ENCODE measurements around the gene PLA2G3. TPM values are rescaled to one million over a fixed set of nuclear protein-coding genes. Genes with fewer than 3 reads are reported as not detected.

Gene PLA2G3
- total RNA-seq, 2 donors from 2014 or later, result not detected

DNA sequence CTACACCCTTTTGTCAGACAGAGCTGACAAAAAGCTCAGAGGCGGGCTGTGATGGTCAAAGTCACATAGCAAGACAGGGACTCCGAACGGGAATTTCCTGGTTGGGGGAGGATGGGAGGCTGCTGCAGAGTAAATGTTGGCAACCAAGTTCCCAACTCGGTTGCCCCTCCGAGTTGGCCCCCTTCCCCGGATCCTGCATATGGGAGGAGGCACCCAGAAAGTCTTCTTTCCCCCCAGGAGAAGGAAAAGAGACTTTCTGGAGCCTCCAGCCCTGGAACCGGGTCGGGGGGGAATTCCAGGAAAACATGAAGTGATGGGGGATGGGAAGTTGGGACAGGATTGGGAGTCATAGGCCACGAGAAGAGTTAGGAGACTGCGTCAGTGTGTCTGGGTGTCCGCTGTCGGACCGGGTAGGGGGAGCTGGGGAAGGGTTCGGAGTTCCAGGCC is 33.6 kb downstream of the PLA2G3 start:
- TF ChIP-seq, protein P1, sequence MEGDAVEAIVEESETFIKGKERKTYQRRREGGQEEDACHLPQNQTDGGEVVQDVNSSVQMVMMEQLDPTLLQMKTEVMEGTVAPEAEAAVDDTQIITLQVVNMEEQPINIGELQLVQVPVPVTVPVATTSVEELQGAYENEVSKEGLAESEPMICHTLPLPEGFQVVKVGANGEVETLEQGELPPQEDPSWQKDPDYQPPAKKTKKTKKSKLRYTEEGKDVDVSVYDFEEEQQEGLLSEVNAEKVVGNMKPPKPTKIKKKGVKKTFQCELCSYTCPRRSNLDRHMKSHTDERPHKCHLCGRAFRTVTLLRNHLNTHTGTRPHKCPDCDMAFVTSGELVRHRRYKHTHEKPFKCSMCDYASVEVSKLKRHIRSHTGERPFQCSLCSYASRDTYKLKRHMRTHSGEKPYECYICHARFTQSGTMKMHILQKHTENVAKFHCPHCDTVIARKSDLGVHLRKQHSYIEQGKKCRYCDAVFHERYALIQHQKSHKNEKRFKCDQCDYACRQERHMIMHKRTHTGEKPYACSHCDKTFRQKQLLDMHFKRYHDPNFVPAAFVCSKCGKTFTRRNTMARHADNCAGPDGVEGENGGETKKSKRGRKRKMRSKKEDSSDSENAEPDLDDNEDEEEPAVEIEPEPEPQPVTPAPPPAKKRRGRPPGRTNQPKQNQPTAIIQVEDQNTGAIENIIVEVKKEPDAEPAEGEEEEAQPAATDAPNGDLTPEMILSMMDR (IDR thresholded peaks at IDR 0.05), result no peak
- no peak for TF ChIP-seq POLR2A (IDR thresholded peaks at IDR 0.05)
- WGBS, 2 donors, result 44 to 52% methylated on average over 14 of the region's 14 CpGs
- no peaks in the 10 kb centered on the region for H3K36me3 ChIP-seq (replicated peaks in 1 of 2; ENCODE audit: insufficient read depth in 1 of 2, low read depth in 2 of 2)
- ATAC-seq (peak; percentile 2), DNase-seq (peak in 1 of 4 donors; percentile 35)
- intact Hi-C loops (cut with DNase I), result no loop called here
- no peaks in the 10 kb centered on the region for H3K27me3 ChIP-seq
- peak overlapping the region; percentile 76 to 91 (median 78) for H3K27ac ChIP-seq
- H3K4me1 ChIP-seq, result peaks cover 23% of the 10 kb centered on the region
- peak overlapping the region in 1 of 2 donors; percentile 16 for H3K4me3 ChIP-seq
- no peaks in the 10 kb centered on the region for H3K9me3 ChIP-seq

DNA sequence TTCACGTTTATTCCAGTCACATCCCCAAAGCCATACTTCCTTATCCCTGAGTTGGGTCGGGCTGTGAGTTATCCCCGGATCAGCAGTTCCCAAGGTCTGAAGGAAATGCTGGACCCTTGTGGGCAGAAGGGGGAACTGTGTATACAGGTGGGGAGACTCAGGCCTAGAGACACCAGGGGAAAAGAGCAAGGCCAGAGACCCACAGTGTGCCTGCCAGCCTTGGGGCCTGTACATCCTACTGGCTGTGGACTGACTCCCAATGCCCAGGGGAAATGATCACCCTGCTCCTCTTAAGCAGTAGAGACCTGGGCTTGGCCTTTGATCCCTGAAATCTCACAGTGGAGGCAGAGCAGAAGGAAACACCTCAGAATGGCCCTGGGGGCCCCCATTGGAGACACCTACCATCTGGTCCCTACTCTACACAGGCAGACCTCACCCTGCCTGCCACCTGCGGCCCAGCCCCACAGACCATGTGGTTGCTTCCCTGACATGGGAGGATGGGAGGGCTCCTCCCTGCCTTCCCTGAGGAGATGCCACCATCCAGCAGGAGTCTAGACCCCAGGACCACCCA is 34.2 kb downstream of the PLA2G3 start:
- ATAC-seq (no peak), DNase-seq (no peak)
- Histone ChIP-seq H3K27ac (peak overlapping the region; percentile 46 to 91 (median 78)), H3K4me3 (no peak overlapping the region), H3K4me1 (peaks cover 23% of the 10 kb centered on the region), H3K36me3 (replicated peaks in 1 of 2; ENCODE audit: insufficient read depth in 1 of 2, low read depth in 2 of 2) (no peaks in the 10 kb centered on the region), H3K9me3 (no peaks in the 10 kb centered on the region), H3K27me3 (no peaks in the 10 kb centered on the region)
- WGBS, 2 donors, result 31 to 38% methylated on average over 3 to 4 of the region's 4 CpGs
- intact Hi-C loops (cut with DNase I), result no loop called here
- no peak for TF ChIP-seq POLR2A (IDR thresholded peaks at IDR 0.05)
- TF ChIP-seq, protein P1 (IDR thresholded peaks at IDR 0.05), result peak in 1 of 7 experiments; percentile 7

DNA sequence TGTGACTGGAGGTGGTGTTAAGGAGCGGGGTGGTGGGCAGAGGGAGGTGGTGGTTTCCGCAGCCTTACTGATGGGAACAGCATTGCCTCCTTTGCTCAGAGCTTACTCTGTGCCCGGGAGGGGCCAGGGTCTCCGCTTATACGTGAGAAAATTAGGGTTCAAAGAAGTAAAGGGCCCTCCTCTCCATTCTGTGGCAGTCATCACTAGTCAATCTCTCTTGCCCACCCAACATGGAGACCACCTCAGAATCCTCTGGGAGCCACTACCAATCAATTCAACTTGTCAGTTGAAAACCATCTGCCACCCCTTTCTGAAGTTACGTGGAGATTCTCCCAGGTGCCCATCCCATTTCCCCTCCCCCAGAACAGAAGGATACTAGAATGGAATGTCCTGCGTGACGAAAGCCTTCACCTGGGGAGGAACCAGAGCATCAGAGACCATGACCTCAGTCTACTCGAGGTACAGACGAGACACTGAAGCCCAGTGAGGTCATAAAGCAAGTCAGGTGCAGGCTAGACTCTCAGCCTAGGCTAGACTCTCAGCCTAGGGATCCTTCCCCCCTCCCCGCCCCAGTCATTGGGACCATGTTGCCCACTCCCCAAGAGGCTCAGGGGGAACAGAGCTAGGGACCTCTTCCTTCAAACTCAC is 34.9 kb downstream of the PLA2G3 start:
- H3K9me3 ChIP-seq, result no peaks in the 10 kb centered on the region

DNA sequence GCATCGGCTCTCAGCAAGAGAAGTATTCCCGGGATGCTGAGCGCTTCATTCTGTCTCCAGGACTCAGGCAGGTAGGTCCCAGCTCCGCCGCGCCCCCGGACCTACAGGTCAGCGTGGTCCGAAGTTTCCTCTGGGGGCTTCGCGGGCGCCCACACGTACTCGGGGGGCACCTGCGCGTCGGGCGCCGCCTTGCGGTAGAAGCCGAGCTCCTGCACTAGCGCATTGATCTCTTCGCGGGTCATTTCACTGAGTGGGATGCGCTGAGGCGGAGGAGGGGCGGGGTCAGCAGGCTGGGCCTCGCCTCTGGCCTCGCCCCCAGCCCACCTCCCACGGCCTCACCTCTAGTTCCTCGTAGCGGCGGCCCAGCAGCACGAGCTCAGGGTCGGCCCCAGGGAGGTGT is 35.4 kb downstream of the PLA2G3 start:
- peaks cover 23% of the 10 kb centered on the region for H3K4me1 ChIP-seq
- H3K27ac ChIP-seq, result no peak overlapping the region
- no peak overlapping the region for H3K4me3 ChIP-seq

More for the DNA sequence above, 34.9 kb downstream of the PLA2G3 start:
- Histone ChIP-seq H3K27me3 (no peaks in the 10 kb centered on the region), H3K27ac (peak overlapping the region in 3 of 4 donors; percentile 46 to 91 (median 80)), H3K4me1 (peaks cover 23% of the 10 kb centered on the region), H3K36me3 (replicated peaks in 1 of 2; ENCODE audit: insufficient read depth in 1 of 2, low read depth in 2 of 2) (peaks cover 0 to 2% of the 10 kb centered on the region in 2 donors), H3K4me3 (no peak overlapping the region)
- ATAC-seq (no peak), DNase-seq (no peak)
- intact Hi-C loops (cut with DNase I), result no loop called here
- WGBS, 2 donors, result 74 to 82% methylated on average over 10 to 11 of the region's 11 CpGs
- TF ChIP-seq POLR2A (IDR thresholded peaks at IDR 0.05), result no peak

More for the DNA sequence above, 35.4 kb downstream of the PLA2G3 start:
- Histone ChIP-seq H3K27me3 (no peaks in the 10 kb centered on the region), H3K9me3 (no peaks in the 10 kb centered on the region), H3K36me3 (replicated peaks in 1 of 2; ENCODE audit: insufficient read depth in 1 of 2, low read depth in 2 of 2) (peaks cover 0 to 2% of the 10 kb centered on the region in 2 donors)
- DNase-seq (no peak), ATAC-seq (no peak)
- intact Hi-C loops (cut with DNase I), result no loop called here
- TF ChIP-seq POLR2A (IDR thresholded peaks at IDR 0.05), result no peak
- TF ChIP-seq, protein P1 (IDR thresholded peaks at IDR 0.05), result no peak
- 70 to 82% methylated on average over 25 to 35 of the region's 35 CpGs for WGBS, 2 donors
